ENCODE measurements around the gene TRAF2.

Gene TRAF2

GRCh38 chr9:136915632-136916329 is 29.5 kb downstream of the TRAF2 start:
- FAIRE-seq = no peak

- no peak for FAIRE-seq
Measured at GRCh38 chr9:136916330-136917184, 30.2 kb downstream of the TRAF2 start.

GRCh38 chr9:136917902-136918301 is 31.6 kb downstream of the TRAF2 start:
- no peak for FAIRE-seq

GRCh38 chr9:136920069-136920468 is 33.8 kb downstream of the TRAF2 start:
- FAIRE-seq = no peak

- FAIRE-seq = no peak
Measured at GRCh38 chr9:136920734-136921231, 34.5 kb downstream of the TRAF2 start.

- FAIRE-seq = no peak
Measured at GRCh38 chr9:136921307-136921706, 35.0 kb downstream of the TRAF2 start.

GRCh38 chr9:136921718-136922117 is 35.4 kb downstream of the TRAF2 start:
- FAIRE-seq = no peak

GRCh38 chr9:136922540-136922939 is 36.2 kb downstream of the TRAF2 start:
- FAIRE-seq = no peak

GRCh38 chr9:136923881-136924280 is 37.6 kb downstream of the TRAF2 start:
- FAIRE-seq = no peak

- no peak for FAIRE-seq
Measured at GRCh38 chr9:136925414-136926153, 39.3 kb downstream of the TRAF2 start.

- FAIRE-seq = no peak
Measured at GRCh38 chr9:136926154-136926704, 39.9 kb downstream of the TRAF2 start.

- FAIRE-seq = no peak
Measured at GRCh38 chr9:136926749-136927148, 40.4 kb downstream of the TRAF2 start.

- no peak for FAIRE-seq
Measured at GRCh38 chr9:136927343-136928271, 41.3 kb downstream of the TRAF2 start.

GRCh38 chr9:136928591-136928990 is 42.3 kb downstream of the TRAF2 start:
- no peak for FAIRE-seq

GRCh38 chr9:136930014-136930413 is 43.7 kb downstream of the TRAF2 start:
- FAIRE-seq = no peak

- FAIRE-seq = no peak
Measured at GRCh38 chr9:136931611-136932130, 45.4 kb downstream of the TRAF2 start.

- no peak for FAIRE-seq
Measured at GRCh38 chr9:136934277-136934676, 48.0 kb downstream of the TRAF2 start.

- FAIRE-seq = no peak
Measured at GRCh38 chr9:136935651-136936050, 49.3 kb downstream of the TRAF2 start.

- no peak for FAIRE-seq
Measured at GRCh38 chr9:136936645-136937170, 50.4 kb downstream of the TRAF2 start.

- no peak for FAIRE-seq
Measured at GRCh38 chr9:136937186-136938001, 51.1 kb downstream of the TRAF2 start.

All from G401.6 (cell line).